ENCODE data around the gene ADCY6.

- no peak for TF ChIP-seq CTCF (optimal IDR thresholded peaks at IDR 0.05 in 1 of 3, IDR thresholded peaks at IDR 0.05 in 1 of 3, conservative IDR thresholded peaks at IDR 0.05 in 1 of 3; ENCODE audit: extremely low read depth in 1 of 3, insufficient read depth in 2 of 3, low read length in 3 of 3)
- TF ChIP-seq EZH2 (IDR thresholded peaks at IDR 0.05; ENCODE audit: low read length), result no peak
Measured at GRCh38 chr12:48827513-48828096, 38.7 kb upstream of the ADCY6 start.

Data from keratinocyte (primary cell).